NCI-H82 treated with DMSO at 0.1 percent for 48 hours (cell line): ENCODE data around the gene MYEF2.

Experiments used
- DNase-seq: peaks from one replicate; lab custom pipeline; 2025; ENCODE audit not compliant: unreplicated experiment; lab: John Stamatoyannopoulos, UW

The MYEF2 gene, protein sequence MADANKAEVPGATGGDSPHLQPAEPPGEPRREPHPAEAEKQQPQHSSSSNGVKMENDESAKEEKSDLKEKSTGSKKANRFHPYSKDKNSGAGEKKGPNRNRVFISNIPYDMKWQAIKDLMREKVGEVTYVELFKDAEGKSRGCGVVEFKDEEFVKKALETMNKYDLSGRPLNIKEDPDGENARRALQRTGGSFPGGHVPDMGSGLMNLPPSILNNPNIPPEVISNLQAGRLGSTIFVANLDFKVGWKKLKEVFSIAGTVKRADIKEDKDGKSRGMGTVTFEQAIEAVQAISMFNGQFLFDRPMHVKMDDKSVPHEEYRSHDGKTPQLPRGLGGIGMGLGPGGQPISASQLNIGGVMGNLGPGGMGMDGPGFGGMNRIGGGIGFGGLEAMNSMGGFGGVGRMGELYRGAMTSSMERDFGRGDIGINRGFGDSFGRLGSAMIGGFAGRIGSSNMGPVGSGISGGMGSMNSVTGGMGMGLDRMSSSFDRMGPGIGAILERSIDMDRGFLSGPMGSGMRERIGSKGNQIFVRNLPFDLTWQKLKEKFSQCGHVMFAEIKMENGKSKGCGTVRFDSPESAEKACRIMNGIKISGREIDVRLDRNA

DNA sequence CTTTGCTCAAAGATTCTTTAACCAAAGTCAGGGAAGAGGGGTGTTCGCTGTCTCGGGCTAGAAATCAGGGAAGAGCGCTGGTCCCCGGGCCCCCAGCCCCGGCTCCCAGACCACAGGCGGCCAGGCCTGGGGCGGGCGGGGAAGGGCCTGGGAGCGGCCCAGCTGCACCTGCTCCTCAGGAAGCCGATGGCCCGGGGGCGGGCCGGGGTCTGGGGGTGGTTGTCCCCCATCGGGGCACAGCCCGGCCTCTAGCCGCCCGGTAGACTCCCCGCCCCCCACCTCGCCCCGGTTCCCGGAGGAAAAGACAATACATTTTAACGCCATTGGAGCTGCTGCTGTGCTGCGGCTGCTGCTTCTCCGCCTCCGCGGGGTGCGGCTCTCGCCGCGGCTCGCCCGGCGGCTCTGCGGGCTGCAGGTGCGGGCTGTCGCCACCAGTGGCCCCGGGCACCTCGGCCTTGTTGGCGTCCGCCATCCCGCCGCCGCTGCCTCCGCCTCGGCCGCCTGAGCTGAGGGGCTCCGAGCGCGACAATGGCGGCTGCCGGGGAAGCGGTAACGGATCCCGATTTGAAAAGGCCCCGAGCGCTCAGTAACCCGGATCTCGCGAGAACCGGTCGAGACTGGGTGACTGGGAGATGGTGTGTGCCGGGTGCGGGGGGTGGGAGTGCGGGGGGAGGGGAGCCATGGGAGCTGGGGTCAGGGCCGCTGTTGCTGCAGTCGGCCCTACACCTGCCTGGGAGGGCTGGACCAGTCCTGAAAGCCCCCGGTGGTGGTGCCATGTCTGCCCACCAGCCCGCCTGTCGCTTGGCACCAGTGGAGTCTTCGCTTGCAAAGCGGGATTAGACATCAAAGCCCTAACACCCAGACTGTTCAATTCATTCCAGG, at the start of gene MYEF2:
TSS of gene MYEF2 (minus strand) at position 530 of the 882 bp plus-strand sequence. CDS start at position 472, 58 bp downstream.
- DNase-seq, result peak; percentile 40

DNA sequence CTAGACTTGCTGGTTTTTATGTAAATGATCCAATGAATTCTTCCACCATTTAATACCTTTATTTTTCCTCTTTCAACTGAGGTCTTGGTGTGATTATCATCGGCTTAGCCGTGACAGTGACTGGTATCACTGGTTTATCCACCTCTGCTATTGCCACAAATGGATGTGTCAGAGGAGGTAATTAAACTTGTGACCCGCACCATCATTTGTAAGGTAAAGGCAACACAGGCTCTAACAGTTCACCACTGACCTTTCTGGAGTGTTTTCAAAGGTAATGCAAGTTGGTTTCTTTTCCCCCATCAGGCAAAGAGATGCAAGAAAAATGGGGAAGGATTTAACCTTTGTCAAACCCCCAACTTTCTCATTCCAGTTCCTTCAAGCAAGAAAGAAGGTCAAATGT, 47.7 kb upstream of the MYEF2 start:
- no peak for DNase-seq

DNA sequence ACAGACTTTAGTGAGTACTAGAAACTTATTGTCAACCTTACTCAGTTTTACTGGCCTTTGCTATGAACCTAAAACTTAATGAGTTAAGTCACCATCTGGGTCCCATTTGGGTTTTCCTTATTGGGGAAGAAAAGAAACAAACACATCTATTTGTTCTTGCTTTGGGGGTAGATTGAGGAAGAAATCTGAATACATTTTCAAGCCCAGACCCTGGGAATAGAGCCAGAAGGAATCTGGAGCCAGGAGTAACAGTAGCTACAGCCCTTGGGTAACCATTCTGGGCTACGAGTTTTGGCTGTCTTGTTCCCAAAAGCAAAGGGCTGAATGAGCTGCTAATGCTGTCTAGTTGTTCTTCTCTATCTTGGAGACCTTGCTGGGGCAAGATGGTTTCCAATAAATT, 44.5 kb upstream of the MYEF2 start:
- DNase-seq, result no peak

DNA sequence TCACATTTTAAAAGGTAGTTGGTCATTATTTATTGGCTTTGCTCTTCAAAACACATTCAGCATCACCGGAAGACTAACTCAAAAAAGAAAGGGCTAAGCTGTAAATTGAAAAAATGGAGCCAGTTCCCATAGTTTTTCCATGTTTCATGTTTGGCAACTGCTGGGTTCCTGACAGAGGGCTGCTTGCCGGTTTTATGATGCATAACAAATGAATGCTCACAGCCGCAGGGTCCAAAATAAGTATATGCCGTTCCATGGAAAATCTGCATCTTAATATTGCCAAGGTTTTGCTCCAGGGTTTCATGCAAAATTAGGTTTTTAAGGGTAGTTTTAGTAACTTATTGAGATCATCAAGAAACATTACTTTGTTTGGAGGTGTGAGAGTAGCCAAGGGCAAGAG, 43.8 kb upstream of the MYEF2 start:
- DNase-seq, result no peak

DNA sequence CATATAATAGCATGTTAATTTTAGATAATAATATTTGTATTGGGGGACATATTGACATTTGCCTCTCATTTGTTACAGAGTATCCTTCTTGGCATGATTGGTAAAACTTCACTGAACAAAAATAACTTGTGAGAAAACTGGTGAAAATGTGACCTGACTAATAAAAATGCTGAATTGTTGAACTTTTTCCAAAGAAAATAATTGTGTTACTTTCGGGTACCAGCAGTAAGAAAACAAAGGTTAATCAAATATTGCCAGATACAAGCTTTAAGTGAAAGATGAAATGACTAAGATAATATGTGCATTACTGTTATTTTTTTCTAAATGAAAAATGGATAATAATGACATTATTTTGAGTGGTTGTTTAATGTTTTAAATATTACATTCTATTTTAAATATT, 43.2 kb upstream of the MYEF2 start:
- no peak for DNase-seq

DNA sequence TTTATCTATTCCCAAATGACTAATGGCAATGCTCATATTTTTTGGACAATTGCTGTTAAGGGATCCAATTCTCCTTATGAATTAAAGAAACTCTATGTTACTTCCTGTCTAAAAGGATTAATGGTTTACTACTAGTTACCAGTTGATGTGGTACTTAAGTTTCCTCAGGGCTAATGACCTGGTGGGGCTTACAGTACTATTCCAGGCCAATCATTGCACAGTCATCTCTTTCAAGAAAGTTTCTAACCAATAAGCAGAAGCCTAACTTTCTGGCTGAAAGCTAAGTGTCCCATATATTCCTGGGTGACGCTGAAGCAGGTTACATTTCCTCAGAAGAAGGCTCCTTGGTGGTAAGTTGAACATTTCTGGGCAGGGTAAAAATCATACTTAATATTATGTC, 27.9 kb upstream of the MYEF2 start, which contains the start of gene SLC12A1:
TSS of gene SLC12A1 (plus strand) at position 322 of the 400 bp plus-strand sequence. CDS start 1,418 bp downstream, outside the sequence.
- DNase-seq, result no peak

DNA sequence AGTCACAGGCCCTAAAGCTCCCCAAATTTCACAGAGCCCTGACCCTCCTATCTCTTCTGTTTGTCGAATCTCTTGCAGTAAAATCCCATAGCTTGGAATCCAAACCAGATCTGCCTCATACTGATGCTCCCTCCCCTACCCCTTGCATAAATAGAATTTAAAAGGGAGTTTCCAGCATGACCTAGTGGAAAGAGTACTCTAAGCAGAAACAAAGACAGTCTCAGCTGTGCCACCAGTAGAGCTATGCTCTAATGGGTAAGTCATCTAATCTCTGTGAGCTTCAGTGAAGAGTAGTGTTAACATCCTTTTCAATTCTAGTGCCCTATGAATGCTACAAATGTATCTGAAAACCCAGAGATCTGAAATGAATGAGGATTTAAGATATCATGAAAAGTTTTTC, 24.0 kb upstream of the MYEF2 start:
- DNase-seq, result no peak

DNA sequence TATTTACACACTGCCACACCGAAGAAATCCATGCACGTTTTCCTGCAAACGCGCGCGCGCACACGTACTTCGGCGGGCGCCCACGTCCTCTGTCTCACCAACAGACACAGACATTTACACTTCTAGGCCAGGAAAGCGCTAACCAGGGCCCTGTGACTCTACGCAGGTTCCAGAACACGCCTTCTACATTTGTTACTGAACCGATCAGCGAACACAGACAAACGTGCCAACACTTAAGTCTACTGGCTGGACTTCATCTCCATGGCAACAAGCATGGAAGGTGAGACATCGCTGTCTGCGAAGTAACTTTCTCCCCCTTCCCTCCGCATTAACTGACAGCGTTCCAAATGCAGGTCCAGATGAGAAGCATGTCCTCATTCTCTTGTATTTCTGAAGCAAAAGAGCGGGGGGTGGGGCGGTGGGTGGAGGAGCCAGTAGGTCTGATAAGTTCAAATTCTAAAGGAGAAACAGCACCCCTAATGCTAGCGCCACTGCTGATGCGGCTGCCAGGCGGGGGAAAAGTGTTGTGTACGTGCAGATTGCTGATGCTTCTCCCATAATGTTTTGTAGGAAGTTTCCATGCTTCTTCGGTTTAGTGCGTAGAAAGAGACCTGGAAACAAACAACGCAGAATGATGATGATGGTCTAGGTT, 13.6 kb upstream of the MYEF2 start, which contains the start of gene CTXN2:
TSS of gene CTXN2 (plus strand) at position 92 of the 652 bp plus-strand sequence. CDS start 9,636 bp downstream, outside the sequence.
- DNase-seq, result no peak

DNA sequence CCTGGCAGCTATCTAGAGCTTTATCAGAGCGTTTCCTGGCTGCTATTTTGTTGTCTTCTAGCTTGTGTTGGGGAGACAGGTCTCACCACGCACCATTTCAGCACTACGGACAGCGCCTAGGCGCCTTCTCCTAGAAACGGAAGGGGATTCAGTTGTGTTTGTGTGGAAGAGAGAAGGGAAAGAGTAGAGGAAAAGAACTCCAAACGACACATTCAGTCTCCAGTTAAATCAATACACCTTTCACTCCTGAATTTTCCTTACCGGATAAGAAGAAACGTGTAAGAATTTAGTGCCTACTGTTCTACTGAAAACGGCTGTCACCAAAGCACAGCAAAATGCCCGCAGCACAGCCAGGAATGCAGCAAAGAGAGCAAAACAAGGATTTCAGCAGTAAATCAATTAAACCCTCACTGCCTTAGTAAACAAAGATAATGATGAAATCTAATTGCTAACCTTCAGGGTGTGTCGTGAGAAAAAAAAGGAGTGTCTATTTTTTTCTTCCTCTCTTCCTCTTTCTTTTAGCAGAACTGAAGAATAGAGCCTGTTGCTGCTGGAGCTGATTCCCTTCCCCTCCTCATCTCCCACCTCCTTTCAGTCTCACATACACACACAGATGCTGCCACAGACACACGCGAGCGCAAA, 13.0 kb upstream of the MYEF2 start:
- DNase-seq, result no peak

DNA sequence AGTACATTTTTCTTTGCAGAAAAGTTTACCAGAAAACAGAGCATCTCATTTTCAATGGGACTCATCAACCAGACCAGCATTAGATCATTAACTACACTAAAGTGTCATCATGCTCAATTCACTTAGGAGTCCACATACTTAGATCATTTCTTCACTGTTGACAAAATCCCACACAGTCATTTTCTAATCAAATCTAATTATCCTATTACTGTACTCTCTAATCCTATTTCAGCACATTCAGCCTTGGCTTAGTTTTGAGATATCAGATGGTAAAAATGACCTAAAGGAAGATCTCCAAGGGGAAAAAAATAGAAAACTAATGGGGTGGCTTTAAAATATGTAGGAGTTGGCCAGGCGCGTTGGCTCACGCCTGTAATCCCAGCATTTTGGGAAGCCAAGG, 8.2 kb upstream of the MYEF2 start:
- DNase-seq, result peak; percentile 95

DNA sequence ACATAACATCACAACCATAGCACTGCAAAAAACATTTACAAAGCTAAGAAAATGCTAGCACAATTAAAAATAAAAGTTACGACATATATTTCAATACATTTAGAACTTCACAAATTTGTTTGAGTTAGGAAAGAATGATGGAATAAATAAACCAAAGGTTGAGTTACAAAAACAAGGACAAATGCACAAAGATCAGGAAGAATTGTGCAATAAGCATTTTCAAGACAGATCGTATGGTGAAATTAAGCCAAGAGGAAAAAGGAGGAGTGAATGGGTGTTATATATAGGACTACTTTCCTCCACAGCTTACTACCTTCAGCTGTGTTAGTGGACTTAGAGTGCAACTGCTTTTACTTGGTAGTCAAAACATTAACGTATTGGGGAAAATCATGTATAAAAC, 7.4 kb upstream of the MYEF2 start:
- no peak for DNase-seq

DNA sequence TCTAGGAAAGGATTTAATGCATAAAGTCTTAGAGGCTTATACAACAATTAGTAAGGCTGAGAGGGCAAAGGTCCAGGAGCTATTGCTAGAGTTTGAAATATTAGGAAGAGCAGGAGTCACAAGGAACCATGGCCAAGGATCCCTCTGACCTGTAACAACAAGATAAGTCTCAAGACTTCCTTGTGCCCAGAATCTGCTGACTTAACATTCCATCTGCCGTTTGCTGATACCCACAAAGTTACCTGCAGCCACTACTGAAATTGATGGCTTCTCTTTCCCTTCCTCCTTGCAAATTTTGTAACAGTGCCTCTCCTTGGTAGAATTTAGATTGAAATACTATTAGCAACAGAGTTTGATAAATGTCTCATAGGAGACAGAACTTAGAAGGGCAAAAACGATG, 4.7 kb upstream of the MYEF2 start:
- DNase-seq, result no peak

DNA sequence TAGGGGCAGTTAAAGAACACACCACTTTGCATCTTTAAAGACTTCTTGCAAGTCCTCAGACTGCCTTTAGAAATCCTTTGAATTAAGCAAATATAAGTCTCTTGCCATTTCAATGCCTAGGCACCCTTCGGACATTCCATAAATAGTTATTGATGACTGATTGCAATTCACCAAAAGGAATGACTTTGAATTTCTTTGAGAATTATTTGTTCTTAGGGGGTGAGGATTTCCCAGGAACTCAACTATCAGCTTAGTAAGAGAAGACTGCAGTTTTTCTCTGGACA, 495 bp upstream of the MYEF2 start:
- no peak for DNase-seq

DNA sequence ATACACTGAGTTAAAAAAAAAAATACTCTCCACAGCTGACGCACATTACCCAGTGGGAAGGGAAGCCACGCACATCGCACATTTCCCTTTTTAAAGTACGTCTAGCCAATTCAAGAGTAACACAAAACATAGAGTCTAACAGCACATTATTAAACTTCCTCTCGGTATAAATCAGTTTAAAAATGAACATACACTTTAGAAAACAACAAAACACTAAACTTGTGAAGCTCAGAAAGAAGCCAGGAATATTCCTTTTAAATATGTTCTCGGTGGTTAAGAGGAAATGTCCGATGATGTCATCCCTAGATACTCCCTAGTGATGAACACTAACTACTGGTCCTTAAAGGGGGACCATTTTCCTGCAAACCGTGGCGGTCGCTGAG, 721 bp downstream of the MYEF2 start:
- no peak for DNase-seq

DNA sequence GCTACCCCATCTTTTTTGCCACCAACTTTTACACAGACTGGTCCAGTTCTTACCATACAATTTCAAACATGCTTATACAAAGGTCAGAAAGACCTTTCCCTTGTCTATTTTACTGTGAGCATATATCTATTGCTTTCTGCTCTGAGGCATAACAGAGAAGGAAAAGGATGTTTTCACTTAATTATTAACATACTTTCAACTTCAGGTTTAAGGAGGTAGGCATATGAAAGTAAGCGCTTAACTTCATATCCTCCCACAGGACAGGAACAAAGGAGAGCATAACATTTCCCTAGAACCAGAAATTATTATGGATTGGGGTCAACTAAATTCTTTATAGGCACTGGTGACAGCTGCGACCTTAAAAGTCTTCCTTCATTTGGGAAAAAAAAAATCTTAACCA, 1.1 kb downstream of the MYEF2 start:
- DNase-seq, result no peak

DNA sequence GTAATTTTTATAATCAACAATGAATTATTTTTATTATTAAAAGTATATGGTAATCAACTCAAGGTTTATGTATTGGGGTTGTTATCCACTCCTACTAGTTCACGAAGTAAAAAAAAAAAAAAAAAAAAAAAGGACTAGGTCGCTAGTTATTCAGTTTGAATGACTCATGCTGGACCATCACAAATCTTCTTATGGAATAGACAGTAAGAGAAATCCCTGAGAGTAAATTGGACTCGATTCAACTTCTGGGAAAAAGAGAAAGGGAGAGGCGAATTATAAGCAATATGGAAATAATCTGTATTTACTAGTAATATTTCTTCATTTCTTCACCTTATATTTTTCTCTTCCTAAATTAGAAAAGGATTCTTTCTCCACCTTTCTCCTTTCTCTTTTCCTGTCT, 2.0 kb downstream of the MYEF2 start:
- DNase-seq, result no peak

DNA sequence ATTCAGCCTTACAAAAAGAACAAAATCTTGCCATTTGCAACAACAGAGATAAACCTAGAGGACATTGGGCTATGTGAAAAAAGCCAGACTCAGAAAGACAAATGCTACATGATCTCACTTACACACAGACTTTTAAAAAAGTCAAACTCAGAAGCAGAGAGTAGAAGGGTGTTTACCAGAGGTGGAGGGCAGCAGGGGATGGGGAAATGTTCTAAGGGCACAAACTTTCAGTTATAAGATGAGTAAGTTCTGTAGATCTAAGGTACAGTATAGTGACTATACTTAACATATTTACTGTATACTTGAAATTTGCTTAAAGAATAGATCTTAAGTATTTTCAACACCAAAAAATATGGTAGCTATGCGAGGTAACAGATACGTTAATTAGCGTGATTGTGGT, 3.0 kb downstream of the MYEF2 start:
- DNase-seq, result no peak

DNA sequence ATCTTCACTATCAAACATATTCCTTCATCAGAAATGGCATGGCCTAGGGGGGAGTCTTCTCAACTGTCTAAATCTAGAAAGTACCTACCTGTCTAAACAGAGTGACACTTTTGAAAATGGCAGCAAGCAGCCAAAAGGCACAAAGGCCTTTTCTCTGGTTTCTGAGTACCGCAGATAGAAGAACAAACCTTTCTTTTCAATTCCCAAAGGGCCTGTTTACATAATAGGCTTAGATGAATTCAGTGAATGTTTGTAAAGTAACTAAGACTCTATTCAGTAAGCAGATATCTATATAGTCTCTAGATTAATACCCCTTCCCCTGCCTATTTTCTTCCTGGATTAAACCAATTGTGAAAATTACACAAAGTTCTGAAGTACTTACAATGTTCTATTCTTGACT, 7.1 kb downstream of the MYEF2 start:
- DNase-seq, result no peak

DNA sequence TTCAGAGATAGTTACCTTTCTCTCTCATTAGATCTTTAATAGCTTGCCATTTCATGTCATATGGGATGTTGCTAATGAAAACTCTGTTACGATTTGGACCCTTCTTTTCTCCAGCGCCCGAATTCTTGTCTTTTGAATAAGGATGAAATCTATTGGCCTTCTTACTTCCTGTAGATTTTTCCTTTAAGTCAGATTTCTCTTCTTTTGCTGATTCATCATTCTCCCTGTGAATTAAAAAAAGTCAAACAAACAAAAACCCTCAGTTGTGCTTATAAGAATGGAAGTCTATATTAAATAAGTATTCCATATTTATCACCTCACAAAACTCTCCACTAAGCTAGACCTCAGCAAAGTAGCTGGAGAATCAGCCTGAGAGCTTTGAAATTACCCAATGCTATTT, 9.5 kb downstream of the MYEF2 start:
- DNase-seq, result no peak

DNA sequence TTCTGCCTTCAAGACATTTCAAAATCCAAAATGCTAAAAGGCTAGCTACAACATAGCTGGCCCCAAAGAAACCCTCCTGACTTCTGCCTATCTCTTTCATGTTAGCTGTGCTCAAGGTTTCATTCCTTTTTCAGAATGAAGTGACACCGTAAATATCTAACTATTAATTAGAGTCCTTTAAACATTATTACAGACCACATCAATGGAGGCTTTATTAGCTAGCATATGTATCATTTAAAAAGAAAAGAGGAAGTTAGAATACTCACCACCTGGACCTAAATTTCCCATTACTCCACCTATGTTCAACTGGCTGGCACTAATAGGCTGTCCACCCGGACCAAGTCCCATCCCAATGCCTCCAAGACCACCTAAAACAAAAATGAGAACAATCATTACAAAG, 24.6 kb downstream of the MYEF2 start:
- no peak for DNase-seq

DNA sequence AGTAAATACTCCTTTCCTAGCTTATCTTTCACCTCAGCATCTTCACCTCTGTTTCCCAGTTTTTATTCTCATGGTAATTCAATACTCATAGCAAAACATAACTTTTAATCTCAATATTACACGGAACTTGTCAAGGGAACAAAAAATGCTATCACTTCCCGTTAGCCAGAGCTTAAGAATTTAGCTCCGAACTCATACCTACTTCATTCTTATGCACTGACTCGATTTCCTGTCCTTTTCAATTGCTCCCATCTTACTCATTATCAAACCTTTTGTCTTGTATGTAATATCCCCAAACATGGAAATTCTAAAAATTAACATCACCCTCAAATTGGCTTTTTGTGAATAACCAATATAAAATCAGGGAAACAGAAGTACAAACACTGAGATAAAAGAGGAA, 28.2 kb downstream of the MYEF2 start:
- no peak for DNase-seq
